ENCODE measurements around the gene CHML.

The CHML gene

DNA sequence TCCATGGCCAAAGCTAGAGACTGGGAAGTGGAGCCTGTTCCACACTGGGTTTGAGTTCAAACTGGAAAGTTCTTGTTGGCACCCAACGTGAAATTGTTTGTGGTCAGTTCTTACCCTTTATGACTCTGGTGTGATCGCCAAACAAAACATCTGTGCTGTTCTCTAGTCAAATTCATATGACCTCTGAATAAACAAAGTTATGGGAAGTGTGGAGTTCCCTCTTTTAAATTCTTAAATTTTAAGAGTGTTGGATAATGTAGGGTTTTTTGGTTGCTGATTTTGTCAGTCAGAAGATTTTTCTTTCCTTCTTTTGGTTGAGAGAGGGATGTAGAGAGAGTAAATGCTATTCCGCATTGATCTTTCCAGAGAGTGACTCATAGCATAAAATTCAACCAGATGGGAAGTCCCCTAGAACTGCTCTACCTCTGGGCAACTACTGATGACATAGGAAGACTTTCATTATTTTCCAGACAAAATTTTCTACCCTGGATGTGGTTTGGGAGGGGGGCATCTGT, 36.4 kb downstream of the CHML start:
- H3K9me3 ChIP-seq = no peaks in the 10 kb centered on the region
- peak overlapping the region in 1 of 2 donors; percentile 31 for H3K27ac ChIP-seq
- TF ChIP-seq, protein P1, sequence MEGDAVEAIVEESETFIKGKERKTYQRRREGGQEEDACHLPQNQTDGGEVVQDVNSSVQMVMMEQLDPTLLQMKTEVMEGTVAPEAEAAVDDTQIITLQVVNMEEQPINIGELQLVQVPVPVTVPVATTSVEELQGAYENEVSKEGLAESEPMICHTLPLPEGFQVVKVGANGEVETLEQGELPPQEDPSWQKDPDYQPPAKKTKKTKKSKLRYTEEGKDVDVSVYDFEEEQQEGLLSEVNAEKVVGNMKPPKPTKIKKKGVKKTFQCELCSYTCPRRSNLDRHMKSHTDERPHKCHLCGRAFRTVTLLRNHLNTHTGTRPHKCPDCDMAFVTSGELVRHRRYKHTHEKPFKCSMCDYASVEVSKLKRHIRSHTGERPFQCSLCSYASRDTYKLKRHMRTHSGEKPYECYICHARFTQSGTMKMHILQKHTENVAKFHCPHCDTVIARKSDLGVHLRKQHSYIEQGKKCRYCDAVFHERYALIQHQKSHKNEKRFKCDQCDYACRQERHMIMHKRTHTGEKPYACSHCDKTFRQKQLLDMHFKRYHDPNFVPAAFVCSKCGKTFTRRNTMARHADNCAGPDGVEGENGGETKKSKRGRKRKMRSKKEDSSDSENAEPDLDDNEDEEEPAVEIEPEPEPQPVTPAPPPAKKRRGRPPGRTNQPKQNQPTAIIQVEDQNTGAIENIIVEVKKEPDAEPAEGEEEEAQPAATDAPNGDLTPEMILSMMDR (IDR thresholded peaks at IDR 0.05) = no peak
- H3K4me1 ChIP-seq = peaks cover 0 to 20% (median 10%) of the 10 kb centered on the region in 4 donors
- no peaks in the 10 kb centered on the region for H3K27me3 ChIP-seq
- H3K4me3 ChIP-seq = no peak overlapping the region
- intact Hi-C loops (cut with DNase I; ENCODE audit: low total_unique reads) = no loop called here
- no peak for DNase-seq
- H3K36me3 ChIP-seq = no peaks in the 10 kb centered on the region

DNA sequence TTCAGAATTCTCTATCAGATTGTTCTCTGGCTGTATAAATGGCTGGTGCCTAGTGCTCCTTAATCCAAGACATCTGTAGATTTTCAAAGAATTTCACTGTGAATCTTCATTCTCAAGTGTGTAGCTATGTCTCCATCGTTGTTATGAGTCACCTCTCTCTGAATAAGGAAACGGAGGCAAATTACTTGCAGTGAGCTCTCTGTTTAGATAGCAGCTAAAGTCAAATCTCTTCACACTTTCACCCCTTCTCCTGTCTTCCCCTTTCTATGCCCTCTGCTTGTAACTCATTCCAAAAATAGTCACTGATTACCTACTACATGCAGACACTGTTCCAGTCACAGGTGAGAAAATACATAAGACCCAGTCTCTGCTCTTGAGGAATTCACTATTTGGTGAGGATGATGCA, 39.7 kb downstream of the CHML start:
- H3K27me3 ChIP-seq = no peaks in the 10 kb centered on the region
- intact Hi-C loops (cut with DNase I; ENCODE audit: low total_unique reads) = no loop called here
- H3K36me3 ChIP-seq = peaks cover 0 to 6% (median 0%) of the 10 kb centered on the region in 3 donors
- DNase-seq = no peak
- H3K9me3 ChIP-seq = no peaks in the 10 kb centered on the region
- no peak overlapping the region for H3K4me3 ChIP-seq
- TF ChIP-seq, protein P1 (IDR thresholded peaks at IDR 0.05) = no peak
- H3K27ac ChIP-seq = no peak overlapping the region
- peaks cover 0 to 20% (median 10%) of the 10 kb centered on the region in 4 donors for H3K4me1 ChIP-seq

DNA sequence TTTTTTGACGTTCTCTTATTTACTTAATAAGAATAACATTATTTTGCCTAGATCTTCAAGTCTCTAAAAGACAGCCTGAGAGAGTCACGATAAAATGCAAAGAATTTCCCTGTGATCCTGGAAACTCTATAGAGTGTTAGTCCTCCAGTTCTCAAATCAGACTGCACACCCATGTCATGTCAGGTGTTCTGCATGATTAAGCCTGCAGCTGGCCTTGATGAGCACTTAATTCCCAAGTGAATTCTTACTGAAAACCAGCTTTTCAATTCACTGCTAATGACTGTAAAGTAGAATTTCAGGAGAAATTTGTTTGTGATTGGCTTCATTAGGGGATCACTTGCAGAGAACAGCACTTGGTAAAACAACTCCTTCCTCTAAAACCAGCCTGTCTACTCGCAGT, 41.9 kb downstream of the CHML start:
- intact Hi-C loops (cut with DNase I; ENCODE audit: low total_unique reads) = no loop called here
- peaks cover 0 to 7% (median 0%) of the 10 kb centered on the region in 3 donors for H3K36me3 ChIP-seq
- no peaks in the 10 kb centered on the region for H3K9me3 ChIP-seq
- no peak overlapping the region for H3K4me3 ChIP-seq
- H3K27ac ChIP-seq = no peak overlapping the region
- no peak for DNase-seq
- H3K4me1 ChIP-seq = peaks cover 0 to 8% (median under 1%) of the 10 kb centered on the region in 4 donors
- H3K27me3 ChIP-seq = no peaks in the 10 kb centered on the region
- TF ChIP-seq, protein P1 (IDR thresholded peaks at IDR 0.05) = no peak

DNA sequence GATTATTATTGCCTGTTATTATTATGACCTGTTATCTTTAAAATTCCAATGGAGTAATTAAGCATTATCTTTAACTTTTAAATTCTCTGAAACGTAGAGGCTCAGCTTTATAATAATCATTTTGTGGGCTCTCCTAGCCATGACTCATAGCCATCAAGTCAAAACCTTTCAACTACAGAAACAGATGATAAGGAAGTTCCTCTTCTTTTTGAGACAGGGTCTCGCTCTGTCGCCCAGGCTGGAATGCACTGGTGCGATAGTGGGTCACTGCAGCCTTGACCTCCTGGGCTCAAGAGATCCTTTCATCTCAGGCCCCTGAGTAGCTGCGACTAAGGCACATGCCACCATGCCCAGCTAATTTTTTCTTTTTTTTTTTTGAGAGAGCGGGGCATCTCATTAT, 43.5 kb downstream of the CHML start:
- no peak for DNase-seq
- TF ChIP-seq, protein P1 (IDR thresholded peaks at IDR 0.05) = no peak
- H3K36me3 ChIP-seq = peaks cover 0 to 7% (median 0%) of the 10 kb centered on the region in 3 donors
- no peak overlapping the region for H3K4me3 ChIP-seq
- no peaks in the 10 kb centered on the region for H3K27me3 ChIP-seq
- intact Hi-C loops (cut with DNase I; ENCODE audit: low total_unique reads) = no loop called here
- no peaks in the 10 kb centered on the region for H3K4me1 ChIP-seq
- H3K9me3 ChIP-seq = no peaks in the 10 kb centered on the region
- no peak overlapping the region for H3K27ac ChIP-seq

DNA sequence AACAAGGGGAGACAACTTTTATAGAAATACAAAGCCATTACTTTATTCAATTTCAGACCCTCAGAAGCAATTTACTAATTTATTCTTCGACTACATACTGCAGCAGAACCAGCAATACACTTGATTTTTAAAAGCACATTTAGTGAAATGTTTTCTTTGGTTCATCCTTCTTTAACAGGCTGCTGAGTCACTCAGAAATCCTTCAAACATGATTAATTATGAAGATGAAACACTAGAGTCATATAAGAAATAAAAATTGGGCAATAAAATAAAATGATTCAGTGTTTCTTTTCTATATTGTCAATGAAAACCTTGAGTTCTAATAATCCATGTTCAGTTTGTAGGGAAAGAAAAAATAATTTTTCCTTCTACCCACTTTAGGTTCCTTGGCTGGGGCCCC, 47.0 kb downstream of the CHML start:
- intact Hi-C loops (cut with DNase I; ENCODE audit: low total_unique reads) = no loop called here

More for the DNA sequence above, 47.0 kb downstream of the CHML start:
- H3K4me1 ChIP-seq = no peaks in the 10 kb centered on the region
- no peaks in the 10 kb centered on the region for H3K9me3 ChIP-seq
- H3K27me3 ChIP-seq = no peaks in the 10 kb centered on the region
- TF ChIP-seq, protein P1 (IDR thresholded peaks at IDR 0.05) = no peak
- no peak overlapping the region for H3K27ac ChIP-seq
- H3K4me3 ChIP-seq = no peak overlapping the region
- DNase-seq = no peak
- peaks cover 0 to 7% (median 0%) of the 10 kb centered on the region in 3 donors for H3K36me3 ChIP-seq
